KOPT-K1 (cell line): ENCODE measurements around the gene TFEB.

Source experiments
- H3K27ac ChIP-seq: fragments of 200-600 bp; sonication (generic); 2 replicates; pipeline ENCODE4 v1.5.1; 2016; ENCODE audit warnings: antibody characterized with exemption, mild to moderate bottlenecking, low read depth, low read length; ENCODE audit not compliant: poor library complexity, severe bottlenecking
- H3K36me3 ChIP-seq: fragments of 200-600 bp; sonication (generic); 2 replicates; pipeline ENCODE4 v1.5.1; 2017; ENCODE audit warnings: antibody characterized with exemption, mild to moderate bottlenecking, low read length, moderate library complexity; ENCODE audit not compliant: insufficient read depth
- H3K9me3 ChIP-seq: fragments of 200-600 bp; sonication (generic); 2 replicates; pipeline ENCODE4 v1.5.1; 2017; ENCODE audit warnings: antibody characterized with exemption, low read length, mild to moderate bottlenecking; ENCODE audit not compliant: insufficient read depth, poor library complexity, severe bottlenecking

Gene TFEB

DNA sequence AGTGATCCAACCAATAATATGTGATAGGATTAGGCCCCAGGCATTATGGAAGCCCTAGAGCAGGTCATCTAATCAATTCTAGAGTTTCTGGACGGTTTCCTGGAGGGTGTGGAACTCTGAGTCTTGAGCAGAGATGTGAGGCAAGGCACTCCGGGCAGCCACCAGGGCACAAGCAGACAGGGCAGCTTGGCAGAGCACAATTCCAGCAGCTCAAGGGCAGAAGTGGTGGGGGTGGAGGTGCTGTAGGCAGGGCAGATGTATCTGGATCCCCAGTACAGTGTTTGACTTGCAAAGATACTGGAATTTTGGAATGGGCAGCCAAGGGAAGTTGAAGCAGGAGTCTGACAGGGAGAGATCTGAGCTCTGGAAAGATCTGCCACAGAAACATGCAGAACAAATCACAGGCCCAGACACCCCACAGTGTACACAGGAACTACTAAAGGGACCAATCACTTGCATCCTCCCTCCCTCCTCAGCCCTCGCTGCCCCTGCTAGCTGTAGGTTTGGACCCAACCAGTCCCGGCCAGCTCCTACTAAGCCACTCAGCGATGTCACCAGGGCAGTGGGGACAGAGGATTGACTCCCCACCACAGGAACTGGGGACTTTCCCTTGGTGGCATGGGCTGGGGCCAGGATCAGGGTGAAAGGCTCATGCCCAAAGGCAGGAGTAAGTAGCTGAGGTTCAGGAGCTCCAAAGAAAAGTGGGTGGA, 47.0 kb downstream of the TFEB start:
- Histone ChIP-seq H3K36me3 (no peaks in the 10 kb centered on the region), H3K9me3 (no peaks in the 10 kb centered on the region), H3K27ac (no peak overlapping the region)

DNA sequence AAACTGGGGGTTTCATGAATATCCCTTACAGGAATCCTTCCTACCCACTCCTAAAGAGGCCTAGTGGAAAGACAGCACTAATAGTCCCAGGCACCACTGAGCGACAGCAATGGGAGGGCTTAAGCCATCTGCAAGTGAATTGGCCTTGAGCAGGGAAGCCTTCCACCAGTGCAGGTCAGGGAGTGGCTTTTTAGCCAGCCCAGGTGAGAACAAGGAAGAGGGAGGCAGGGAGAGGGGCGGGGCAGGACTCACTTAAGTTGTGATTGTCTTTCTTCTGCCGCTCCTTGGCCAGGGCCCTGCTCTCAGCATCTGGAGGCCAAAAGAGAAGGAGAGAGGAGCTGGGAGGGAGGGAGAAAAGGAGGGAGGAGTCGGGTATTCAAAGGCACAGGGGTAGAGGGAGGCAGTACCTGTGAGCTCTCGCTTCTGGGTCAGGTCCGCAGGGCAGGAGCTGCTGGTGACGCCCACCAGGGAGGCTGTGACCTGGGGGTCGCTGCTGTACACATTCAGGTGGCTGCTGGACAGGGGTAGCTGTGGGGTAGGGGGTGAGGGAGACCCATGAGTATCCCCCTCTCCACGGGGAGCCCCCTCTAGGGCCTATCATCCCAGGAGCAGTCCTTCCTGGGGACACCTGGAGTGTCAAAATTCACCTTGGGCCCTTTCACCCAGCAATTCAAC, 47.8 kb downstream of the TFEB start:
- Histone ChIP-seq H3K36me3 (no peaks in the 10 kb centered on the region), H3K27ac (no peak overlapping the region), H3K9me3 (no peaks in the 10 kb centered on the region)

DNA sequence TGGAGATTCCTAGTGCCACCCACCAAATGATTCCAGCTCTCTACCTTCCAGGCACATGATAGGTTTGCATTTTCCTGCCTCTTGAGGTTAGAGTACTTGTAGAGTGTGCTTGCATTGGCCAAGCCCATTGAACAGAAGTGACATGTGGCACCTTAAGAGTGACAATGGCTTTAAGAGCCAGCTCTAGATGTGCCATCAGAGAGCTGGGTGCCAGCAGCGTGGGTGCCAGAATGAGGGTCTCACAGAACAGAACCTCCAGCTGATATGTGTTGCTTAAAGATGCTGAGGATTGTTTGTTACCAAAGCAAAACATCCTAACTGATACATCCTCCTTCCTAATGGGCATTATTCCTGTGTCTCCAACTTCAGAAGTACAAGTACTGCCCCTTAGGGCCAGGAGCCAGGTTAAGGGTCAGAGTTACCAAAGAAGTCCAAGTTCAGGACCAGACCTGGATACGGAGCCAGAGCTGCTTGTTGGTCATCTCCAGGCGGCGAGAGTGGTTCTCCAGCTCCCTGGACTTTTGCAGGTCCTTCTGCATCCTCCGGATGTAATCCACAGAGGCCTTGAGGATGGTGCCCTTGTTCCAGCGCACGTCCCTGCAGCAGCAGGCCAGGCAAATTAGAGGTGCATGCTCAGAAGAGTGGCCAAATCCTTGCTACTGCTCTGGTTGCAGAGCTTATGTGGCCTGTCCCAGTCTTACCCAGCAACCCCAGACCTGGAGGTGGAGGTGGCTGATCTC, 49.6 kb downstream of the TFEB start:
- Histone ChIP-seq H3K27ac (no peak overlapping the region), H3K36me3 (no peaks in the 10 kb centered on the region), H3K9me3 (no peaks in the 10 kb centered on the region)

DNA sequence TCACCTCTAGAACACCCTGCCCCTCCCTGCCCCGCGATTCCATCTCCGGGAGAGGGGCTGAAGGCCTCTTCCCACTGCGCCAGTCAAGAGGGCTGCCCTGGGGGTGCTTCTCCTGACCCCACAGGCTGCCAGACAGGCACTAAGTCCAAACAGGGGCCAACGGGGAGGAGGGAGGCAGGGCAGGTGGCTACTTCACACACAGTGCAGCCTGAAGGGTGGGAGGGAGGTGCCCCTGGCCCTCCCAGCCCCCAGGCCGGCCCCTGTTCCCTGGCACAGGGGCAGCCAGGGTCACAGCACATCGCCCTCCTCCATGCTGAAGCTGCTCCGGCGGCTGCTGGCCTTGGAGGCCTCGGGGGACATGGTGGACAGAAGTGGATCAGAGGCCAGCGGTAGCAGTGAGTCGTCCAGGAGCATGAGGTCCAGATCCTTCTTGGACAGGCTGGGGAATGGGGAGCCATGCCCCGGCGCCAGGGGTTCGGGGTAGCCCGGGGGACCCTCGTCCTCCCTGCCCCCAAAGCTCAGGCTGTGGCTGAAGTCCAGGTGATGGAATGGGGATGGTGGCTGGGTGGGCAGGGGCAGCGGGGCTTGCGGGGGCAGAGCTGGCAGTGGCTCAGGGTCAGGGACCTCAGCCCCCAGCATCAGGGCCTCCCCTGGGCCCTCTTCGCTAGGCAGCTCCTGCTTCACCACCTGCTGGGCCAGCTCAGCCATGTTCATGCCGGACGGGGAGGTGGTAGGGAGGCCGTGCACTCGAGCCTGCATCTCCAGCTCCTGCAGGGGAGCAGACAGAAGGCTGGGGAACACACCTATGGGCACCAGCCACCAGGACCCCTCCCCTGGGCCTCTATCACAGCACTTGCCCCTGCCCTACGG, 50.9 kb downstream of the TFEB start:
- no peak overlapping the region for H3K27ac ChIP-seq
- no peaks in the 10 kb centered on the region for H3K9me3 ChIP-seq
- H3K36me3 ChIP-seq = no peaks in the 10 kb centered on the region

DNA sequence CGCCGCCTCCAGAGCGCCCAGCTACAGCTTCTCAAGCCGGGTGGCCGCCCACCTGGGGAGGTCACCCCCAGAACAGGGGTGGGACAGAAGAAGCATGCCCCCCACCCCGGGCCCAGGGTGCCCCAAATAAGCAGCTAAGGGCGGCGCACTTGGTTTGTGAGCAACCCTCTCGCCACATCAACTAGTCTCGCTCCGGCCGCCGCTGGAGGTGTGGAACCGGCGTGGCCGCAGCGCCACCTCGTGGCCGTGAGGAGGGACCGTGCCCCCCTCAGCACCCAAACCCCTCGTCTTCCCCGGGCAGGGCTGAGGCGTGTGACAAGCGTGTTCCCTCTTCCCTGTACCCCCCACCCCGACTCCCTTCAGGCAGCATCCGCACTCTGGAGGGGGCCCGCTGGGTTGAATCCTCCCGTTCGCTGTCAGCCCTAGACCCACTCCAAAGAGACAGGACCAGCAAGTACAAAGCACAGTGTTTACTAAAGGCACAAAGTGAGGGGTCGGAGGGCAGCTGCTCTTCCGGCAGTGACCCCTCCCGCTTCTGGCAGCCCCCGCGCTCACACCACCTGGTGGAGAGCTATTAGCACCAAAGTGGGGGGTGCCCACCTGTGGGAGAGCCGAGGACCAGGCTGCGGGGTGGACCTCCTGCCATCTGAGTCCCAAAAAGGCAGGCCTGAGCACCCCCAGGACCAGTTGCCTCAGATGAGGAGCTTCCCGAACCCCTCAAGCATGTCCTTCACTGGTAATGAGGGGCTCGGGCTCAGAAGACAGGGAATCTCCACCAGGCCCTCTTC, 51.7 kb downstream of the TFEB start:
- Histone ChIP-seq H3K27ac (no peak overlapping the region), H3K9me3 (no peaks in the 10 kb centered on the region)

DNA sequence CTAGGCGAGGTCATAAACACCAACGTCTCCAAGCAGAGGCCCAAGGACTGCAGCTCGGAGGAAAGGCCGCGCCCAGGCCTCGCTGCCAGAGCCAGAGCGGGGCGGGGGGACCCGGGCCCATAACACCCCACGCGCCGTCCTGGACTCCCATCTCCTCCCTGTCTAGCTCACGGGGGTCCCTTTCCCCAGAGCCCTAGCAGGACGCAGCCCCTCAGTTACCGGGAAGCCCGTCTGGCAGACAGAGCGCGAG, 52.2 kb downstream of the TFEB start:
- H3K36me3 ChIP-seq = no peaks in the 10 kb centered on the region
- no peak overlapping the region for H3K27ac ChIP-seq
- no peaks in the 10 kb centered on the region for H3K9me3 ChIP-seq

More for the DNA sequence above, 51.7 kb downstream of the TFEB start:
- no peaks in the 10 kb centered on the region for H3K36me3 ChIP-seq

DNA sequence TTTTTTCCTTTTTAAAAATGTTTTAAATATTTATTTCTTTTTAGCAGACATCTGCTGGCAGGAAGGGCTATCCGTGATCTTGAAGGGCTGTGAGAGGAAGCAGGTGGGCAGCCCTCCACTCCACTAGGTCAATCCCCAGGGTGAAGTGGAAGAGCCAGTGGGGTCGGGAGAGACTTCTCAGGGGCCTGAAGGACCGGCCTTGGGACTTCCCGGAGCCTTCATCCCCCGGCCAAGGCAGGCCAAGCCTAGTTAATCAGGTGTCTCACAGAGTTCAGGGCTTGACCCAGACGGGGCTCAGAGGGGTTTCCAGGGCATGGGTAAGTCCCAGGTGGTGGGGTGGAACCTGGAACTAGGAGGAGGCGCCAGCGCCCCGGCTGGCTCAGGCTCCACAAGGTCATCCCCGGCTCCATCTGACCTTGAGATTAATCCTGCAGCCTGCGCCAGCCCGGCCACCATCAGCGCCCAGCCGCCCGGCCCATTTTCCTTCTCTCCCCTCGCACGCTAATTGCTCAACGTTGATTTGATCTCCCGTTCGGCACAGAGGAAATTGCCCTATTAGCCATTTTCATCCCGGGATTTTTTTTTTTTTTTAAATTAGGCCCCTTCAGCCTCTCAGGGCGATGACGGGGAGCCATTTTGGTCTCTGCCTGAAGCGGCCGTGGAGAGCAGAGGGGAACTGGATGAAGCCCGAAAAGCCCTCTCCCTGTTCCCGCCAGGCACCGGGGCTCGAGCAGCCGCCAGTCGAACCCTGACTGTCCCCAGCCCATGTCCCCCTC, 52.7 kb downstream of the TFEB start:
- no peaks in the 10 kb centered on the region for H3K36me3 ChIP-seq
- H3K27ac ChIP-seq = no peak overlapping the region
- H3K9me3 ChIP-seq = no peaks in the 10 kb centered on the region

DNA sequence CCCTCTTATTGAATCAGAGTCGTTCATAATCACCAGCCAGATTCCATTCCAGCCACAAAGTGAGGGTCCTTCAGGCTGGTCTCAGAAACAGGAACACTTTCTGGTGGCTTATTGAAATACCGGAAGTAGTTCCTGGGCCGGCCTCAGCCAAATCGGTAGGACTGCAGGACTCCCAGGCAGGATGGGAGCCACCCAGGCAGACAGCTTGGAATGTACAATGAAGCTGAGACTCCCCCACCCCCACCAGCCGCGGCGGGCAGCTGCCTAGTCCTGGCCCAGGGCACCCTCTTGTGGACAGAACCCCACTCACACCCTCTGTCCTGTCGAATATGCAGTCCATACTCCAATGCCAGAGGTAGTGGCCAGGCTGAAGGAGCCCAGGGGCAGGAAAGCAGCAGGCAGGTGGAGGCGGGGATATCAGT, 53.3 kb downstream of the TFEB start:
- Histone ChIP-seq H3K9me3 (no peaks in the 10 kb centered on the region), H3K36me3 (no peaks in the 10 kb centered on the region), H3K27ac (no peak overlapping the region)

DNA sequence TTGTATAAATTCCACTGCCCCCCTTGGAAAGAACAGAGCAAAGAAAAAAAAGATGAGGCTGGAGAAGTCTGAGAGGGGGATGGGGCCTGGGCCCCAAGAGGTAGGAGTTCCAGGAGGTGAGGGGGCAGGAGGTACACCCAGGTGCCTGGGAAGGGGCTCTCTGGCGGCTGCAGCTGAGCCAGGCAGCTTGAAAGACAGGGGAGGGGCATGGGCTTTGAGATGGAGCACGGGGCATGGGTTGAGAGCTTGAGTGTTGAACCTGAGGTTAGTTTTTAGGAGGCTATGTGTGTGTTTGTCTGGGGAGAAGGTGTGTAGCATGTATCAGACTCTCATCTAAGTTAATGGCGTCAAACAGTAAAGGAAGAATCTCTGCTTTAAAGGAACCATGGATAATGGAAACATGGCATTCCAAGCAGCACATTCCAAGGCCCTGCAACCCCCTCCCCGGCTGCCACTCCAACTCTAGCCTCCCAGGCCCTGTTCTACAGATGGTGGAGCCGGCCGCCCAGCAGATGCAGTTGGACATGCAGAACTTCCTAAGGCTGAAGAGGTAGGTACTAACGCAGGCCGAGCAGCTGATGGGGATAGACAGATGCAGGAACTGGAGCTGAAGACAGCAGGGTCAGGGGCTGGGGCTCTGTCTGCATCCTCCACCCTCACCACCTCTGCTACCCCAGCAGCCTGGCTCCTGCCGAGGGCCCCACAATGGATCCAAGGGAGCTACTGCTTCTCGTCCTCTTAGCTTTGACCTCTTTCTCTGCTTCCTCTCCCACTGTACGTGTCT, 55.0 kb downstream of the TFEB start:
- Histone ChIP-seq H3K9me3 (no peaks in the 10 kb centered on the region), H3K27ac (no peak overlapping the region), H3K36me3 (no peaks in the 10 kb centered on the region)

DNA sequence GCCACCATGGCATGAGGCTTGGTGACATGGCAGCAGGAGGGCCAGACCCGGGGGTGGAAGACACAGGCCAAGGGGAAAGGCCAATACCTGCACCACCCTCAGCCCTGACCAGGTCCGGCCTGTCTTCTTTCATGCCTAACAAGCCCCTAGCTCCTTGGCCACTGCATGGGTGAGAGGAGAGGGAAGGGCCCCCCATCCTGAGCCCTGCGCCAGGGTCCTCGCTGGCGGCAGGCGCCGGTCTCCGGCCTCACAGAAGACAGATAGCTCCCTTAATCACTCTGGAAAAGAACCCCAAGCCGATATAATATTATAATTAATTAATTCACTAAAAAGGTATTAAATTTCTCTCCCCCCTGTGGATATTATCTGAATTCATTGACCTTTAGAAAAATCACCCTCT, 55.7 kb downstream of the TFEB start:
- no peaks in the 10 kb centered on the region for H3K36me3 ChIP-seq
- H3K9me3 ChIP-seq = no peaks in the 10 kb centered on the region
- no peak overlapping the region for H3K27ac ChIP-seq

DNA sequence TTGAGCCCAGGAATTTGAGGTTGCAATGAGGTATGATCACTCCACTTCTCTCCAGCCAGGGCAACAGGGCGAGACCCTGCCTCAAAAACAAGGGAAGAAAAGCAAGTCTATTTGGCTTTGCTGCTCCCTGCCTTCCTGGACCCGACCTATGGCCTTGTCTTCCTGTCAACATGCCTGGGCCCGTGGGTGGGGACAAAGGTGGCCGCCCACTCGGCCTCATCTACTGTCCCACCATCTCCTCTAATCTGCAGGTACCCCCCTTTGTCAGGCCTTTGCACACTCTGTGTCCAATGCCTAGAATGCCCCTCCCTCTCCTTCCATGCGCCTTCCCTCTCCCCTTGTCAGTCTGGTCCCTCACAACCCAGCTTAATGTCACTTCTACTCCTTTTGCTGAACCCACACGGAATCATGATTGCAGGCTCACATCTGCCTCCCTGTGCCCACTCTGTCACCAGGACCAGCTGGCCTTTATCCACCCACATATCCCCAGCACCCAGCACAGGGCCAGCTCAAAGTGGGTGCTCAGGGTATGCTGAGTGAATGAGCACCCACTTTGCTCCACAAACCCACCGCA, 56.8 kb downstream of the TFEB start:
- H3K36me3 ChIP-seq = no peaks in the 10 kb centered on the region
- H3K27ac ChIP-seq = no peak overlapping the region
- H3K9me3 ChIP-seq = no peaks in the 10 kb centered on the region

DNA sequence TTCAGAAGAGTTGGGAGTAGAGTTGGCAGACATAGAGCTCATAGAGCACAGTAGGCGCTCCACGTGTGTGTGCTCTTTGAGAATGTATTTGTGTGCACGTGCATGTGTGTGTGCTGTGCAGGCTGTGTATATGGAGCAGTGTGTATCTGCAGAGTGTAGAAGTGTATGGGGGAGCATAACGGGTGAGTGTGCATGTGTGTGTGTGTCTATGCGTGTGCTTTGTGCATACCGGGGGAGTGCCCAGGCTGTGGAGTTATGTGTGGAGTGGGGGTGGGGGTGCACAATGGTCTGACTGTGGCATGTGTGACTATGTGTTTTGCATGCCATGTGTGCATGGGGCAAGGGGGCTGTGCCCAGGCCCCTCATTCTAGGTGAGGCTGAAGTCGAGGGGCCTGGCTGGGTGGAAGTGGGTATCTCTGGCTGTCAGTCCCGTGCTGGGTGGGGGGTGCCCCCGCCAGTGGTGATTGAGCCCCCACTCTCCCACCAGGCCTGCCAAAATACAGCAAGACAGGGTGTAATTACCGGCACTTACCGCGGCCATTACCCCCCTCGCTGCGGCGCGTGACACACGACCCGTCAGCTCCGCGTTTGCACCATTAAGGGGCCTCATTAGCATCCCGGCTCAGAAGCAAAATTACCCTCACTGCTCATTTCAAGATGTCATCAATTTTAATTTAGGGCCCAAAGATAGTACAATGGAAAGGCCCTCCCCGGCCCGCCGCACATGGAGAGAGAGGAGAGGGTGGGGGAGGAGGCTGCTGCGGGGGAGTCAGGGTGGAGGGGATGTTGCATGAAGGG, 58.1 kb downstream of the TFEB start:
- Histone ChIP-seq H3K27ac (no peak overlapping the region), H3K36me3 (no peaks in the 10 kb centered on the region), H3K9me3 (no peaks in the 10 kb centered on the region)
